Prostate gland (tissue), 2 donors: ENCODE data around the gene RUNX3. TPM values are rescaled to one million over a fixed set of nuclear protein-coding genes. Genes with fewer than 3 reads are reported as not detected.

Experiments
- DNase-seq: peaks from one replicate; pipeline ENCODE4 v3.0.0-alpha.2; 2019; ENCODE audit warnings: low spot score
- H3K27ac ChIP-seq, 2 donors: fragments of 200-600 bp; sonication (generic); 2 replicates each; pipeline ENCODE4 v1.5.1; 2017 to 2019
- H3K27me3 ChIP-seq: fragments of 200-600 bp; sonication (generic); replicated peaks from 2 replicates; pipeline ENCODE4 v1.5.1; 2019; ENCODE audit not compliant: insufficient read depth
- H3K36me3 ChIP-seq, 2 donors: fragments of 200-600 bp; sonication (generic); 1 replicate in 1 of 2; 2 replicates in 1 of 2; pipeline versions ENCODE4 v1.5.1 to v1.8.1; 2017 to 2019
- H3K4me1 ChIP-seq: fragments of 200-600 bp; sonication (generic); replicated peaks from 2 replicates; pipeline ENCODE4 v1.5.1; 2019
- H3K4me3 ChIP-seq, 2 donors: fragments of 200-600 bp; sonication (generic); 2 replicates each; pipeline ENCODE4 v1.5.1; 2017 to 2019
- H3K9me3 ChIP-seq: fragments of 200-600 bp; sonication (generic); 2 replicates; pipeline ENCODE4 v1.5.1; 2017
- POLR2A ChIP-seq: fragments of 450-650 bp; IDR thresholded peaks from one replicate; pipeline ENCODE4 v1.6.1; 2016; ENCODE audit warnings: antibody characterized with exemption, mild to moderate bottlenecking
- POLR2AphosphoS5 ChIP-seq: sonication (generic); formaldehyde crosslinking; IDR thresholded peaks from one replicate; pipeline ENCODE4 v1.6.1; 2017; ENCODE audit warnings: antibody characterized with exemption
- WGBS: methylation state at CpG from one replicate; pipeline ENCODE4 v1.1.5; 2018; 5-methylcytosine and 5-hydroxymethylcytosine counted together
- intact Hi-C: fragments of 100-400 bp; cut with DNase I; formaldehyde crosslinking; loops from one replicate; pipeline ENCODE4 v1.14.2; 2022
- total RNA-seq, 2 donors: library from RNA; depleted of rRNA; stranded (reverse); fragments of >200 nt; gene quantifications; one replicate each; pipeline ENCODE4 v1.1.0, GENCODE V29; 2016
- TF ChIP-seq, protein P1 (sequence below), 4 experiments: fragments of 200-600 bp in 2 of 4; fragments of 450-650 bp in 2 of 4; sonication (generic) in 2 of 4; IDR thresholded peaks; 1 replicate in 3 of 4; 2 replicates in 1 of 4; pipeline ENCODE4 v1.5.1; 2016 to 2019; ENCODE audit warnings: antibody characterized with exemption in 4 of 4, mild to moderate bottlenecking in 2 of 4, moderate library complexity in 2 of 4

Gene RUNX3
- total RNA-seq, 2 donors from 2014 or later = 2.5 to 3.4 TPM

GRCh38 chr1:24921938-24922662 is 8.0 kb downstream of the RUNX3 start:
- no peaks in the 10 kb centered on the region for H3K36me3 ChIP-seq
- TF ChIP-seq, protein P1, sequence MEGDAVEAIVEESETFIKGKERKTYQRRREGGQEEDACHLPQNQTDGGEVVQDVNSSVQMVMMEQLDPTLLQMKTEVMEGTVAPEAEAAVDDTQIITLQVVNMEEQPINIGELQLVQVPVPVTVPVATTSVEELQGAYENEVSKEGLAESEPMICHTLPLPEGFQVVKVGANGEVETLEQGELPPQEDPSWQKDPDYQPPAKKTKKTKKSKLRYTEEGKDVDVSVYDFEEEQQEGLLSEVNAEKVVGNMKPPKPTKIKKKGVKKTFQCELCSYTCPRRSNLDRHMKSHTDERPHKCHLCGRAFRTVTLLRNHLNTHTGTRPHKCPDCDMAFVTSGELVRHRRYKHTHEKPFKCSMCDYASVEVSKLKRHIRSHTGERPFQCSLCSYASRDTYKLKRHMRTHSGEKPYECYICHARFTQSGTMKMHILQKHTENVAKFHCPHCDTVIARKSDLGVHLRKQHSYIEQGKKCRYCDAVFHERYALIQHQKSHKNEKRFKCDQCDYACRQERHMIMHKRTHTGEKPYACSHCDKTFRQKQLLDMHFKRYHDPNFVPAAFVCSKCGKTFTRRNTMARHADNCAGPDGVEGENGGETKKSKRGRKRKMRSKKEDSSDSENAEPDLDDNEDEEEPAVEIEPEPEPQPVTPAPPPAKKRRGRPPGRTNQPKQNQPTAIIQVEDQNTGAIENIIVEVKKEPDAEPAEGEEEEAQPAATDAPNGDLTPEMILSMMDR (IDR thresholded peaks at IDR 0.05) = no peak
- TF ChIP-seq POLR2A (no peak), POLR2AphosphoS5 (no peak)
- no peaks in the 10 kb centered on the region for H3K4me1 ChIP-seq
- H3K27ac ChIP-seq = no peak overlapping the region
- 95% methylated on average over 9 of the region's 9 CpGs for WGBS
- no peaks in the 10 kb centered on the region for H3K9me3 ChIP-seq
- H3K27me3 ChIP-seq = peaks cover 9% of the 10 kb centered on the region
- intact Hi-C loops = no loop called here
- no peak for DNase-seq
- H3K4me3 ChIP-seq = no peak overlapping the region

DNA sequence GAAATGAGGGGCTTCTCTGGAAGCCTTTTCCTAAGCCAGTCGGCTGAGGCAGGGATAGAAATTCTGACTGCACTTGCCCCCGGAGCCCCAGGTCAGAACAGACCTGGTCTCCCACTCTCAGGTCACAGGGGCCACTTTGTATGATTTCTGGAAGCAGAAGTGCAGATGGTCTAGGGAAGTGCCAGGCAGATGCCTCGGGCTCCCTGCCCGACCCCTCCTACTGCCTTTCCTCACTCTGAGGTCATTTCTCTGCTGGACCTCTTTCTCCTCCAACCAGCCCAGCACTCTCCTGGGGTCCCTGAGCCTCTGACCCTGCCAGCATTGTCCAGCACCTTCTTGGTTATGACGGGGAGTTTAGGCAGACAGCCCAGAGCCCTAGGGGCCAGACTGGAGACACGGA is 8.7 kb downstream of the RUNX3 start:
- H3K27me3 ChIP-seq = peaks cover 6% of the 10 kb centered on the region
- H3K36me3 ChIP-seq = no peaks in the 10 kb centered on the region
- no peak for DNase-seq
- 80% methylated on average over 6 of the region's 6 CpGs for WGBS
- no peak overlapping the region for H3K27ac ChIP-seq
- H3K9me3 ChIP-seq = no peaks in the 10 kb centered on the region
- TF ChIP-seq POLR2A (no peak), POLR2AphosphoS5 (no peak)
- TF ChIP-seq, protein P1 (IDR thresholded peaks at IDR 0.05) = no peak
- no peak overlapping the region for H3K4me3 ChIP-seq
- intact Hi-C loops = no loop called here
- H3K4me1 ChIP-seq = no peaks in the 10 kb centered on the region

GRCh38 chr1:24920533-24920925 is 9.5 kb downstream of the RUNX3 start:
- intact Hi-C loops = no loop called here
- Histone ChIP-seq H3K9me3 (no peaks in the 10 kb centered on the region), H3K36me3 (no peaks in the 10 kb centered on the region), H3K27ac (no peak overlapping the region), H3K27me3 (peaks cover 6% of the 10 kb centered on the region), H3K4me1 (no peaks in the 10 kb centered on the region), H3K4me3 (no peak overlapping the region)
- 67% methylated on average over 8 of the region's 8 CpGs for WGBS
- TF ChIP-seq POLR2AphosphoS5 (no peak), POLR2A (no peak)
- TF ChIP-seq, protein P1 (IDR thresholded peaks at IDR 0.05) = no peak
- DNase-seq = no peak

- intact Hi-C loops = no loop called here
- Histone ChIP-seq H3K27ac (no peak overlapping the region), H3K4me1 (no peaks in the 10 kb centered on the region), H3K36me3 (no peaks in the 10 kb centered on the region), H3K9me3 (no peaks in the 10 kb centered on the region), H3K27me3 (peaks cover 2% of the 10 kb centered on the region), H3K4me3 (no peak overlapping the region)
- TF ChIP-seq POLR2A (no peak), POLR2AphosphoS5 (no peak)
- TF ChIP-seq, protein P1 (IDR thresholded peaks at IDR 0.05) = no peak
- no peak for DNase-seq
- 27% methylated on average over 16 of the region's 16 CpGs for WGBS
Observed at GRCh38 chr1:24919791-24920532, 10.1 kb downstream of the RUNX3 start.
